NCI-H2196 treated with DMSO at 0.1 percent for 48 hours (cell line): ENCODE results near the gene ITSN2.

ENCODE experiments used
- DNase-seq: peaks from one replicate; lab custom pipeline; 2025; ENCODE audit not compliant: unreplicated experiment; lab: John Stamatoyannopoulos, UW

The ITSN2 gene

GRCh38 chr2:24336811-24337210, 23.5 kb downstream of the ITSN2 start:
- no peak for DNase-seq

DNA sequence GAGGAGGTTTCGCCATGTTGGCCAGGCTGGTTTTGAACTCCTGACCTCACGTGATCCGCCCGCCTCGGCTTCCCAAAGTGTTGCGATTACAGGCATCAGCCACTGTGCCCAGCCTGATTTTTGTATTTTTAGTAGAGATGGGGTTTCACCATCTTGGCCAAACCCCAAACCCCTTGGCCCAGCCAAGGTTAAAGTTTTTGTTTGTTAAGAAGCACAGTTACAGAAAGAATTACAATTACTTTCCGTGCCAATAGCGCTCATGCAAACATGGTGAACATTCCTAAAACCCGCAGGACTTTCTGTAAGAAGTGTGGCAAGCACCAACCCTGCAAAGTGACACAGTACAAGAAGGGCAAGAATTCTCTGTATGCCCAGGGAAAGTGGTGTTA, 26.1 kb downstream of the ITSN2 start:
- no peak for DNase-seq

DNA sequence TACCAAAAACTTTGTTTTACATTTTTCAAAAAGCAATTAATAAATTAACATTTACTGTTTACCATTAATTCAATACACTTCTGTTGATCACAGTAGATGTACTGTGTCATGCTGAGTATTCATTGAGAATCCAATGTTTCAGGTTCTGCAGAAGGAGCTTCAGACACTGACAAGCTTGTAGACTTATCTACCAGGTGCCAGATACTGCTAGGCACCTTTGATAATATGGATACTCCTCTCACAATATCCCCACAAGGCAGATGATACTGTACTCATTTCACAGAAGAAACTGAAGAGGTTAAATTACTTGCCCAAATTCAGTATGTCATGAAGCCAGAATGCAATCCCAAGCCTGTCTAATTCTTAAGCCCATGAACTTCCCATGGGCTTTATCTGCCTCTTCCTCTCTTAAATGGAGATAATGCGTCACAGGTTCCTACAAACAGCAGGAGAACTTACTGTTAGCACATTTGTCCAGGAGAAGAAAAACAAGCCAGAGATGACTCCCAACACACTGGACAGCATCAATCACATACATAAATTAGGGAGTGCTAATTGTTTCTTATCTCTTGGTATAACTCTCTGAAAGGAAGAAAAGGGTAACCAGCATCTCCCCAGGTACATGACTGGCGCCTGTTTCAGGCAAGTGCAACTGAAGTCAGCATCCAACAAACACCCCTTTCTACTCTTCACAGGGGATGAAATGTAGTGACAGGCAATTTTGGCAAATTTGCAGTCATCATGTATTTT, 27.4 kb downstream of the ITSN2 start:
- DNase-seq, result no peak

DNA sequence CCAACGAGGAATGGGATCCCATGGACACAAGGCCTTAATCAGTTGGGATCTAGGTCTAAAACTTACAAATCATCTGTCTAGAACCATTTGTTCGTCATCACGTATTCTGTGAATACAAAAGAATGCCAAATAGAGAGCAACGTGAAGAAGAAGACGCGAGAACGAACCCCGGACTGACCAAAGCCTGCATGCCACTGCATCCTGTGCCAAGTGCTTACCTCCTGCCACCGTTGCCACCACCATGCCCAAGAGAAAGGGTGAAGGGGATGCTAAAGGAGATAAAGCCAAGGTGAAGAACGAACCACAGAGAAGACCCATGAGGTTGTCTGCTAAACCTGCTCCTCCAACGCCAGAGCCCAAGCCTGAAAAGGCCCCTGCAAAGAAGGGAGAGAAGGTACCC, 30.2 kb downstream of the ITSN2 start:
- no peak for DNase-seq

- no peak for DNase-seq
These were observed 30.6 kb downstream of the ITSN2 start for GRCh38 chr2:24329700-24330099.

DNA sequence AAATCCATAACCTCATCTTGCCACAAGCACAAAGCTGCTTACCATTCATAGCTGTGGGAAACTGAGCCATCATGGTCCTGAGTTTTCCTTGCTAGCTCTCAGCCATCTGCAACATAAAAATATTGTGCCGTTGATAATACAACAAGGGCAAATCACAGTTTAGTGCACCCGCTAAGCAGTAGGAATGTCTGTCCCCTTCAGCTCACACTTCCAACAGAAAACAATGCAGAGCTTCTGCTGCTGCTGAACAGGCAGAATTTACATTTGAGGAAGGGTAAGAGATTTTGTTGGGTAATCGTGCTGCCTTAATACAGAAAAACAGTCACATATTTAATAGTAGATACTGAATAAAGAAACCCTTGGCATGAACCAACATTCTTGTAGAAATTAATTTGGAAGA, 32.3 kb downstream of the ITSN2 start:
- DNase-seq, result no peak

DNA sequence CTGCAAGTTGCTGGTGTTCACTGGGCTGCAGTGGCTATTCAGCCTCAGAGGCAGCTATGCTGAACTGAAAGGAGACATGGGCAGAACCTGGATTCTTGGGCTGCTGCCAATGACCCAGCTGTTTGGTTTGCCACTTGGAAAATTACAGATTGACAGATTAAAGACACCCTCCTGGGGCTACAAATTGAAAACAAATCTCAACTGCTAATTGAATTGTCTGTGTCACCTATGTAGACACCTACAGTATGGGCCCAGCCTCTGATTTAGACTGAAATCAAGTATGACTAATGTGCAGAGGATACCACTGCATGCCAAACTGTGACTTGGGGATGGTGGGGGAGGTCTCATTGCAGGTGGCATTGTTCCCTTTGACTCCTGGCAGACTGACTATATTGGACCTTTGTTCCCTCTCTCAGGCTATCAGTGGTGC, 42.8 kb downstream of the ITSN2 start:
- no peak for DNase-seq

DNA sequence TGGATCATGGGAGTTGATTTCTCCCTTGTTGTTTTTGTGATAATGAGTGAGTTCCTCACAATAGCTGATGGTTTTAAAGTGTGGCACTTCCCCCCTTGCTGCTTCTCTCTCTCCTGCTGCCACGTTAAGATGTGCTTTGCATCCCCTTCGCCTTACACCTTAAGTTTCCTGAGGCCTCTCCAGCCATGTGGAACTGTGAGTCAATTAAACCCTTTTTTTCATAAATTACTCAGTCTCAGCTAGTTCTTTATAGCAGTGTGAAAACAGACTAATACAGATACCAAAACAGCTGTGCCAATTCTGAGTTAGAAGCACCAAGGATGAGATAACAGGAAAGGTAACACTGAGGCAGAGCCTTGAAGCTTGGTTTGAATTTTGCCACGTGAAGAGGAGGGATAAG, 44.7 kb downstream of the ITSN2 start:
- DNase-seq, result no peak

DNA sequence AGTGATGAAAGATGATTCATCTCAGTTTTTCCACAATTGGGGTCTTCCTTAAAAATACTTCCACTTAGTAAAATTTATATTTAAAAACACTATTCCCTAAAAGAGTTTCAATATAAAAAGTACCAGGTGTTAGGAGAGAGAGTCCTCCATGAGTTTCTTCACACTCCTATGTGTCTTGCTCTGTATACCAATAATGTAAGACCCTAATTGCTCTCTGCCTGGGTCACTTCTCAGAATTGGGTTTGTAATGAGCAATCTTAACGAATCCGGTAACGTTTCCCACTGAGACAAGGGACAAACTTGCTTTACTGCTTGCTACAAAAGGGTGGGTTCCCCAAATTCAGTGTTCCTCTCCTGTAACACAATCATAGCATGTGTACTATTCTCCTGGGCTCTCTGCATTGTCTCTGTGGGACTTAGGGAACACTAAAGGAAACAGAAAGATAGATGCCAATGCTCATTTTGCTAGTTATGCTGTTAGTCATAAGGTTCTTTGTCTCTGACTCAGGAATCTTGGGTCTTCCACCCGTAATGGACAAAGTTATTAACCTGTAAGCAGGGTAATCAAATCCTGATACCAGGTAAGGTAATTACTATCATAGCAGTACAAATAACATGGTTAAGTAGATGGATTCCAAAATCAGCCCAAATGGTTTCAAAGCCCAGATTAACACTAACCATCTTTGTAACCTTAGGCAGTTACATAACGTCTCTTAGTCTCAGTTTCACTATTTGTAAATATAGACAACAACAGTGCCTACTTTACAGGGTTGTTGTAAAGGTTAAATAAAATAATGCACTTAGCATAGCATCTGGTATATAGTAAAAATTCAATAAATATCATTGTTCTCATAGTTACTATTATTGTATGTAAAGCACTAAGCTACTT, 46.3 kb downstream of the ITSN2 start:
- no peak for DNase-seq

GRCh38 chr2:24307961-24308360, 52.4 kb downstream of the ITSN2 start:
- DNase-seq, result no peak

DNA sequence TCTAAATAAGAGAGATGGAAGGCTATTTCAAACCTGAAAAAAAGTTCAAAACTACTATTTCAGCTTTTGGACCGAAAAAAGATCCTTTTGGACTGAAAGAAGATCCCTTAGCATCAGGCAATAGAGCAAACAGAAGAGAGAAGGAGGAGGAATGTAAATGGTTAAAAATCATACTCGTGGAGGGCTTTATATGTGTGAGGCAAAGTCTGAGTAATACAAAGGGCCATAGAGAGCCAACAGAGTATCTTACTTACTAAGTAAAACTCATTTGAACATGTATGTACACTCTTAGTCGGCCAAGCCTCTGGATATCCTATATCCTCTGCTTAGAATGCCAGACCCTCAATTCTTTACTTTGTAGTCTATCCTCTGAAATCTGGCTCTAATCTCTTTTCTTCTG, 55.7 kb downstream of the ITSN2 start:
- DNase-seq, result no peak

- DNase-seq, result peak; percentile 21
These were observed 56.2 kb downstream of the ITSN2 start for GRCh38 chr2:24304098-24304497.

DNA sequence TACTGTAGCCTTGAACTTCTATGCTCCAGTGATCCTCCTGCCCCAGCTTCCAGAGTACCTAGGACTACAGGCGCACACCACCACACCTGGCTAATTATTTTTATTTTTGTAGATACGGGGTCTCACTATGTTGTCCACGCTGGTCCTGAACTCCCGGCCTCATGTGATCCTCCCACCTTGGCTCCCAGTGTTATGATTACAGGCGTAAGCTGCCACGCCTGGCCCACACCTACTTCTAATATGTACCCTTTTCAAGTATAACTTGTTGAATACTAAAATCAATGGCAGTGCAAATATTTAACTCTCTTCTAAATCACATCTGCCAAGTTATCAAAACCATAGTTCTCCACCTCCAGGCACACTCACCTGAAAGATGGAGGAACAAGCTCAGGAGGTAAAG, 58.7 kb downstream of the ITSN2 start:
- no peak for DNase-seq

- no peak for DNase-seq
These were observed 62.7 kb downstream of the ITSN2 start for GRCh38 chr2:24297663-24298062.

GRCh38 chr2:24287171-24287570, 73.2 kb downstream of the ITSN2 start:
- DNase-seq, result no peak

GRCh38 chr2:24285484-24286152, 74.7 kb downstream of the ITSN2 start:
- no peak for DNase-seq

DNA sequence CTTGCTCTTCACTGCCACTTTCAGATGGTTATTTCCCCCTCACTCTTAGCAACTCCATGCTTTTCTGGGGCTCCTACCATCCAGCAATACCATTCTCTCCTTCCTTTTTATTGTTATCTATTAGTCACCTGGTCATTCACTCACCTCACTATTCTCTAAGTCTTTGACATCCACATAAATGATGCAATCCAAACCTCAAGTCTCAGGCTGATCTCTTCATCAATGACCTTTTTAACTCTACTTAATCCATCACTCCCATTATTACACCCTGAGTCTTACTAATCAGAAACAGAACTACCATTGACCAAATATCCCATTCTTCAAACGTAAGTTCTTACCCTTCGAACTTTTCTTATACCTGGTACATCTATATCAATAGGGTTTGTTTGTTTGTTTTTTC, 79.7 kb downstream of the ITSN2 start:
- no peak for DNase-seq

GRCh38 chr2:24280161-24280560, 80.2 kb downstream of the ITSN2 start:
- no peak for DNase-seq

GRCh38 chr2:24276349-24276899, 83.9 kb downstream of the ITSN2 start:
- no peak for DNase-seq

GRCh38 chr2:24274809-24275208, 85.5 kb downstream of the ITSN2 start:
- no peak for DNase-seq

- DNase-seq, result no peak
These were observed 86.7 kb downstream of the ITSN2 start for GRCh38 chr2:24273598-24273997.

GRCh38 chr2:24272907-24273306, 87.4 kb downstream of the ITSN2 start:
- DNase-seq, result no peak
